GM21717 (cell line): ENCODE measurements around the gene SSTR4.

ENCODE experiments used
- ATAC-seq: cut with Tn5 transposase; IDR thresholded peaks from one replicate; pipeline ENCODE4 v1.9.1; 2021; ENCODE audit warnings: mild to moderate bottlenecking, moderate library complexity; ENCODE audit not compliant: unreplicated experiment

The SSTR4 gene

DNA sequence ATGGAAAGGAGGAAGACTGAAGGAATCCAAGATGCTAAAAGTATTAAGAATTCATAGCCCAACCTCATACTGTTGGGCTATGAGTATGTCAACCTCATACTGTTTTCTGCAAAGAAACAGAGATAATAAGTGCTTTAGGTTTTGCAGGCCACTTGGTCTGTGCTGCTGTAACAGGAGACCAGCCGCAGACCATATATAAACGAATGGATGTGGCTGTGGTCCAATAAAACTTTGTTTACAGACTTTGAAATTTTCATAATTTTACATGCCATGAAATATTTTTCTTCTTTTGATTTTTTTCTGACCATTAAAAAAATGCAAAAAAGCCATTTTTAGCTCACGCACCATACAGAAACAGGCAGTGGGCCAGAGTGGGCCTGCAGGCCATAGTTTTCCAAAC, 28.1 kb downstream of the SSTR4 start:
- no peak for ATAC-seq

DNA sequence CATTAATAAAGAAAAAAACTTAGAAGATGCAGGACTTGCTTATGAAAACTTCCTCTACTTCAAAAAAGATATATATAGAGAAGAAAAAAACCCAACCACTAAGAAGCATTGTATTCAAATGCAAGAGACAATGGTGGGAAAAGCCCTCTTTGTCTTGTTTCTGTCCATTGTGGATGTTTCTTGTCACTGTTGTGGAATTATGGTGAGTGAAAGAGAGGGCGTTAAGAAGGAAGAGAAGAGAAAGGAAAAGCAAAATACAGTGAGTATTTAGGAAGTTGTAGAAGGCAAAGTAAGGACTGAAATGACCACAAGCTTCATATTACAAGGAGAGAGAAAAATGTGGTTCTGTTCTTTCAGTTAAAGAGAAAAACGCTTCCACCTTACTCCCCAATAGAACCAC, 28.5 kb downstream of the SSTR4 start:
- ATAC-seq = no peak

DNA sequence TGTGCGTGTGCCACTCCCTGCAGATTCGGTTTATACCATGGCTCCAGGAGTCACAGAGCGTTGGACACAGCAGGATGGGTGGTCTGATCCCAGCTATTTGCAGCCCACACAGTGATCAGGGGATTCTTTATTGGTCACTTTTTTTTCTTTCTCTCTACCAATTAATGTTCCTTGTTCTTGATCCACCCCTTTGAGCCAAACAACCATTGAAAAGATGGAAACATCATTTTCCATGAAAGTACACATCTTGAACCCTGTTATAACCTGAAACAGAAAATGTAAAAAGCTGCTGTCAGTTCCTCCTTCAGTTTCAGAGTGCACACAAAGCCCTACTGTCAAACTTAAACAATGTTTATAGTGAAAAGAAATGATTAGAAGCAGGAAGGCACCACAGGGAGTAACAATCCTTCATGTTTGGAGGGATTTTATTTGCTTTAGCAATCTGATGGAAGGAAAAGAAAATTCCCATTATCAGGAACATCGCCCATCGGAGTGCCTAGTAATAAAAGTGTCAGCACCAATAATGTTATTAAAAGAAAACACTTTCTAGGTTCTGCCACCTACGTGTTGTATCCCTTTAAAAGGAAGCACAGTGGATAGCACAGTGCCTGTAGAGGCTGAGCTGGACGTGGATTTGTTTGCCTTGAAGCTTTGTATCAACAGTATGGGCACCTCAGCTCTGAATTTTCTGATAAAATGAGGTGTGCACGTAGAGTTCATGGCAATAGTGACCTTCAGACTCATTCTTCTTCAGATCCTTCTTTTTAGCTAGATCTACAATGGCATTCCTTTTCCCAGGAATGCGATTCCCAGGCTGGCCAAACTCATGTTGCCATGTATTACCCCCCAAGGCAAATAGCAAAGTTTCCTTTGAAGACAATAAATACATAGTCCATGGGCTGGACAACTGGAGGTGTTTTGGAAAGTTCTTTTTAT, 30.4 kb downstream of the SSTR4 start:
- no peak for ATAC-seq

DNA sequence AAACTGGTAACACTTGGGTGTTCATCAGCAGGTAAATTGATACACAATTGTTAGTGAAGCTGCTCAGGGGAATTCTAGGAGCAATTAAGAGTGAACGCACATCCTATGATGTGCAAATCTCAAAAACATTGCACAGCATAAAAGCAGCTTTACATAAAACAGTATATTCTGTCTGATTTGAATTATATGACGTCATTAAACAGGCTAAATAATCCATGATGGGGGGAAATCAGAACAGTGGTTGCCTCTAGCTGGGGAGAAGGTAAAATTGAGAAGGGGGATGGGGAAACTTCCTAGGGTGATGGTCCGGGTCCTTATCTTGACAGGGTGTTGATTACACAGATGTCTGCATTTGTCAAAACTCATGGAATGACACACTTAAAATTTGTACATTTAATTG, 31.7 kb downstream of the SSTR4 start:
- no peak for ATAC-seq

DNA sequence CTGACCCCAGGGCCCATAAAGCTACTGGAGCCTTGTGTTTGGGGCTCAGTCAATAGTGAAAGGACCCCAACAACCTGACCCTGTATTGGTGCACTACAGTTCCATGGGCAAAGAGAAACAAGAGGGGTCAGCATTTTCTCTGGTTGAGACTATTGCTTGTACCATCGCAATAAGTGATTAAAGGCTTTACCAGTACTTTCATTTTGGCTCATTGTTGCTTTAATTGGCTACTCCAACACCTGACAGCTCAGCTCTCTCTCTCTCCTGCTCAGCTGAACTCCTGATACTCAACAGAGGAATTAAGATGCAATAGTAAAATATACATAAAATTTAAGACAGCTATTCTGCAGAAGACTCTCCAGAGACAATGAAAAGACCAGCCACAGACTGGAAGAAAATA, 33.2 kb downstream of the SSTR4 start:
- ATAC-seq = no peak

DNA sequence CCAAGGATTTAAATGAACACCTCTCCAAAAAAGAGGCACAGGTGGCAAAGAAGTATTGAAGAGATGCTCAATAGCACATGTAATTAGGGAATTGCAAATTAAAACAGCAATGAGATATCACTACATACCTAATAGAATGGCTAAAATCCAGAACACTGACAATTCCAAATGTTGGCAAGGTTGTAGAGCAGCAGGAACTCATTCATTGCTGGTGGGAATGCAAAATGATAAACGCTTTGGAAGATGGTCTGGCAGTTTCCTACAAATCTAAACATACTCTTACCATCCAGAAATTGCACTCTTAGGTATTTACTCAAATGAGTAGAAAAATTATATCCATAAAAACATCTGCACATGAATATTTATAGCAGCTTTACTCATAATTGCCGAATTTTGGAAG, 34.0 kb downstream of the SSTR4 start:
- no peak for ATAC-seq

DNA sequence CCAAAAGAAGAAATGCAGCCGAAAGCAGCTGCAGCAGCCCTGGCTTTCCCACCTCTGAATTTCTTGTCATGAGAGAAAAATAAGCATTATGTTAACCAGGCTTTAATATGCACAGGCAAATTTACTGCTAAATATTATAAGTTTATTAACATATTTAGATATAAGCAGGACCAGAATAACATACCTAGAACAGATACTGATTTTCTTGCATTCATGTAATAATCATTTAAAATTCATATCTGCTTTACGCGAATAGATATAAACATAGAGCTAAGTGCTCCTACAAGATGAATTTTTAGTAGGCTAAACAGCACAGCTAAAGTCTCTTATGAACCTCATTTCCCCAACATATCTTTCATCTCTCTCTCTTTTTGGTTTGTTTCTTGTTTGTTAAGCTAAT, 36.3 kb downstream of the SSTR4 start:
- no peak for ATAC-seq

DNA sequence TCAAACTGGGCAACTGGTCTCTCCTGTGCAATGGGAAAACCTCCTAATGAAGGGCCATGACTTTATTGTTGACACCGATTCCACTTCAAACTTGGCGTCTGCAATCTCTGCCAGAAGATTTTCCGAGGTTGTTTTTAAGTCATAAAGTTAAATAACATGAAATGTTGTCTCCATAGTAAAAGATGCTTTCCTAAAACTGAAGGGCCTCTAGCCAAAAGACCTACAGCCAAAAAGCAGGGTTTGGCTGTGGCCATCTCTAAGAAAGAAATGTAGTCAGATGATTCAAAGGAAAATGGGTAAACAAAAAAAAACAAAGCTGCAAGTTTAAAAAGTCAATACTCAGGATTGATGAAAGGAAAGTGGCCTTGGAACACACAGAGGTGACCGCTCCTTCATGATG, 36.9 kb downstream of the SSTR4 start:
- ATAC-seq = no peak

DNA sequence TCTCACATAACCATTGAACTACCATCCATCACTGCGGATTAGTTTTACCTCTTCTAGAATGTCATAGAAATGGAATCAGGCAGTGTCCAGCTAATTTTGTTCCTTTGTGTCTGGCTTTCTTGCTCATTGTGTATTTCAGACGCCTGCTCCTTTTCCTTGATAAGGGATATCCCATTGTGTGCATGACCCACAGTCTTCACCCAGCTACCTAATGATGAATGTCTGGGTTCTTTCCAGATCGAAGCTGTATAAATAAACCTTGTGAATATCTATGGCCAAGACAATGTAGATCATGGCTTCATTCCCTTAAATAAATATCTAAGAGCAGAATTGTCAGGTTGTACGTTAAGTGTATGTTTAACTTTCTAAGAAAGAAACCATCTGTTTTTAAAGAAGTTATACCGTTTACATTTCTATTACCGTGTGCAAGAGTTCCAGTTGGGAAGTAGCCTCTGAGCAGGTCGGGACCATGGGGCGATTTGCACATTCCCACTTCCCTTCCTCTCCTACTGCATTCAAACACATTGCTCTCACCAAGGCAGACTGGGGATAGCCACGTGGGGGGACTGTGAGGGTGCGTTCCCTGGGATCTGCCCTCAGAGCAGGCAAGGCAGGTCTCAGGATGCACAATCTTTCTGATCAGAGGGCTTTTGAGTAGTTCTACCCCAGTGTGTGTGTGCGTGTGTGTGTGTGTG, 37.9 kb downstream of the SSTR4 start:
- no peak for ATAC-seq

DNA sequence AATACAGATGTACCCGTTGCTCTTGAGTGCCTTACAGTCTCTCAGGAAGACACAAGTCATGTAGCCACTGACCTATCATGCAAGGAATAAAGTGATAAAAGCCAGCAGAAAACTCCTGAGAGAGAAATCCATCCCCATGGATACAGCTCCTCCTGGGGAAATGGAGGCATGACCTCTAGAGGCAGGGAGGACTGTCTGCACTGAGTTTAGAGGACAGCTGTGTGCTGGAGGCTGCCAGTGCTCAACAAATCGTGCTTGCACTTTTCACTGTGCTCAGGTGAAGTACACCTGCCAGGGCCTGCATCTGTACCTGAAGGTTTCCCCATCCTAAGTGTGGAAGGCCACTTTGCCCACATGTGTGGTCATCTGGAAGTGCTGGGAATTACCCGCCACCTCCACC, 38.9 kb downstream of the SSTR4 start:
- ATAC-seq = no peak

DNA sequence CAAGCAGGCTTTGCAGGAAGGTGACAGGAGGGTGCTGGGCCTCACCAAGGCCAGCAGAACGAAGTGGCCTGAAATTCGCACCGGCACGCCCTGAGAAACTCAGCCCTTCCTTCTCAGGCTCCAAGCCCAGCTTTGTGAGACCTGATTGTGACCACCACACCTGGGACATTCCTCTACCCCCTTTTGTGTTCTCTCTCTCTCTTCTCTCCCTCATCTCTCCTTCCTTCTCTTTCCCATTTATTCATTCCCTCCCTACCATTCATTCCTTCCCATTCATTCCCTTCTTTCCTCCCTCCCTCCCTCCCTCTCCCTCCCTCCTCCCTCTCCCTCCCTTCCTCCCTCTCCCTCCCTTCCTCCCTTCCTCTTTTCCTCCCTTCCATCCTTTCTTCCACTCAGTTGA, 42.2 kb downstream of the SSTR4 start:
- ATAC-seq = no peak

DNA sequence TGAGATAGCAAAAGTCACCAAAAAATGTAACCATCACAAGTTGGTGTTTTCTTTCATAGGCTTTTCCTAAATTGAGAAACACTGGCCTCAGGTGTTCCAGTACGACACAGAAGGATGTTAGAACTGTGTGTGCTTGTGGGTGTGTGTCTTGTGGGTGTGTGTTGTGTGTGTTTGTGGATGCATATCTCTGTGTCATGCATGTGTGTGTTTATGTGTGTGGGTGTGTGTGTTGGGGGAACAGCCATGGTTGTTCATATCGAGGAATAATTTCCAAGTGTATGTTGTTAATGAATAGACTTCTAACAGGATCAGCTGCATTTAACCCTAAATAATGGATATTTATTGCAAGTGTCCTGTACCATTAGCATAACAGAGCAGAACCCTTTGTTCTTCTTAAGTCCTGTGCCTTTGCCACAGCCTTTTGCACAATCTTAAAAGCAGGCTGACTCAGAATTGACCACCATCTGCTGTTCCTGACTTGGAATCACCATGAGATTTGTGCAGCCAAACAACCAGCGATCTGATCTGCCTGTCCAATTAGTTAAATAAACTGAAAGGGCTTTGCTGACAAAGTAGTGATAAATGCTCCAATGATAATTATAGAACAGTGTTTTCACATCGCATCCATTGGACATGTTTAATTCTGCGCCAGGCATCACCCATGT, 43.4 kb downstream of the SSTR4 start:
- ATAC-seq = no peak

DNA sequence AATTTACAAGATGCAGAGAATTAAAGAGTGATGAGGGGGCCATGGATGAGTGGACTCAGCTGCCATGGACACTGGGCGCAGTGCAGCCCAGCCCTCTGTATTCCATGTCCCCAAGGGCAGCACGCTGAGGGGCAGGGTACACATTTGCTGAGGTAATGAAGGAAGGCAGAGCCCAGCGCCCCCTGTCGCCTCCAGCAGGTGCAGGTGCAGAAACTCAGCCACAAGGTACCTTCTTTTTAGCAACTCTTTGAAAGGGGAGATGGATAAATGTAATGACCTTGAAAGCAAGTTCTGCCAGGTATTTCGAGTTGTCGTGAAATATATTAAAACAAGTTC, 43.9 kb downstream of the SSTR4 start:
- ATAC-seq = no peak

DNA sequence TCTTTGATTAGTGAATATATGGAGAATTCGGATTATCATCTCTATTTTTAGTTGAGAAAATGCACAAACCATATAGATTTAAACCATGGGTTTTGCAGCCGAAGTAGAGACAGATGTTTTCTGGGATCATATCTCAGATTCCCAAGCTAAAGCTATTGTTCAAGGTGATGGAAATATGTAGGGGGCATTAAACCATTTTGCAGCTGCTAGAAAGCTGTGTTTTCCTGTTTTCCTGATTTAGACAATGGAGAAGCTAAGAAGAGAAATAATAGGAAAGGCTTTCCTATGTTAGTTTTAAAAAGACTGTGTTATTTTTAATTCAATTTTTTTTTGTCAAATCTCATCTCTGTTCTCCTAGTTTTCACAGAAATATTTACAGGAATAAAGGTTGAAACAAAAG, 44.8 kb downstream of the SSTR4 start:
- no peak for ATAC-seq

DNA sequence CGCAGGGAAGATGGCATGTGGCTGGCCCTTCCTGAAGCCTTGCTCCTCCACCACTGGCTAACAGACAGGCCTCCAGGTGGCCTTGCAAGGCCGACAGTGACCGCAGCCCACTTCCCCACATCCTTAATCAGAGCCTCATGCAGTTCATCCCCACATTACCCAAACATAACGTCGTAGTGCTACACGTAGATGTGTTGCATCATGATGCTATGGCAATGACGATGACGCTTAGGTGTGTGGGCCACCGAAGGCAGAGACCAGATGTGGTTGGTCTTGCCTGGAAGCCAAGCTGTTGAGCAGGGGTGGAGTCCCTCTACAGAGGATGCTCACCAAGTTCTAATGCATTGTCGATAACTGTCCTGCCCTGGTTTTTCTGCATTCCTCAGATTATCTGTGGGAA, 45.4 kb downstream of the SSTR4 start:
- ATAC-seq = no peak

DNA sequence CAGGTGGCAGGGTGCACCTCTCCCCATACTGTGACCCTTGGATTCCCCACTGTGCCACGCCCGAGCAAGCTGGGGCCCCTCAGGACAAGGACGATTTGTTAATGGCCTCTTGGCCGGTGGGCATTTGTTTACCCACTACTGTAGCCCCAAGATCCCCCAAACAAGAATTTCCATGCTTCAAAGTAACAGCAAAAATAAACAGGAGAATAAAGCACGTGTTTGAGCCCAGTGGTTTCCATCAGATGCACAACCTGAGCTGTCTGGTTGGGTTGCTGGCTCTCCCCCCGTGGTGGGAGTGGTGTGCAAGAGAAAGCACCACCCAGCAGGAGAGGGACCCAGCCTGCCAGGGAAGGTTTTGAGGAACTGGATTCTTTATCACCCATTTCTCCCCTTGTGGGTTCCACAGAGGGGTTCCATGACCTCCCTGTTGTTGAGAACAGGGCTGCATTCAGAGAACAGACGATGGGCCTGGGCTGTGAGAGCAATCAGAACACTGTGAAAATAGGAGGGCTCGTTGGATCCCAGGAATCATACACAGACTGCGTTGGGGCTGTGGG, 46.2 kb downstream of the SSTR4 start:
- ATAC-seq = no peak

DNA sequence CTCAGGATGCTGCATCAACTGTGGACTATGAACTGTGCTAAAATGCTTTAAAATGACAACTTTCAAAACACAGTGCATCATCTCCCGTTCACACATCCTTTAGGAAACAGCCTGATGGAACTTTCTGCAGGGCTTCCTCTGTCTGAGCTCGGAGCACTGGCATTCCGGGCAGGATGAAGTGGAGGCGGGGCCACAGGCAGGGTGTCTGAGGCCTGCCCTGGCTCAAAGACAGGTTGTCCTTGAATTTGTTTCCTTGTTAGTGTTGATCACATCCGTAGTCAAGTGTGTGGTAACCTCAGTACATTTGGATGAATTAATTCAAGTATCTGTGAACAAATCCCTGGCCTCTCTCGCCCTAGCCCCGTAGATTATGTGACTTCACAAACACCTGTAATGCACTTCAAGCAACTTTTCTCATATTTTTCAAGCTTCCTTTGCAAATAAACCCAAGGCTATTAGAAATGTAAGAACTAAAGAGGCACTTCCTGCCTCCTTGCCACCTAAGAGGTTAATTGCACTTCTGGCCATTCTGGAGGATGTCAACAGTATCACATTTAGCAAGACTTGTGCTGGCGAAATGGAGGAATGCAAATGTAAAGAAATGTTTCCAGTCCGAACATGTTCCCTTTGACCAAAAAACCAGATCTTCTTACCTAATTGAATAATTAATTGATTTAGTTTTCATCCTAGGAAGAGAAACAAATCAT, 47.9 kb downstream of the SSTR4 start:
- ATAC-seq = no peak

DNA sequence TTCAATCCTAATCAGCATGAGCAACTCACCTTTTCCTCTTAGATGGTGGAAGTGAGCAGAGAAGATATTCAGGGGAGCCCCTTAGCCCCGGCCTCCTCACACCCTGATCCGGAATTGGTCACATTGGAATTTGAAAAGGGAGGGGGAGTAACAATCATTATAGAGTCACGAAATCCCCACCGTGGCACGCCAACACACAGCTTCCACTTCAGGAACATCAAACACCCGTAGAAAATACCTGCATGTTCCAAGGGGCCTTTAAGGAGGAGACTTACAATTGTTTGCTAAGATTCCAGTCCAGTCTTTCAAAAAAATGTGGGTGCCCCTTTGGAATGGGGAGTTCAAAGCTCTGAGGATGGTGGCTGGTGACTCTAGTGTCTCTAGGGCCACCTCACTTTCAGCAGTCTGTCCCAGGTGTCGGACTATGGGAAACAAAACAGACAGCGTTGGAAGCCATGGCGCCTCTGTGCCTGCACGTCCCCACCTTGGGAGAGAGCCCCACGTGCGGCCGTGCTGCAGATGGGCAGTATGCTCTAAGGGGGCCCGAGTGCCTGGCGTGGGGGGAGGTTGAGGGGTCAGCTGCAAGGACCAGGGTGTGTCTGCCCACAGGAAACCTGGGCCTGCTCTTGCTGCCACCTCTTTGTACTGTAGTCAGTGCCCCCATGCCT, 48.6 kb downstream of the SSTR4 start:
- no peak for ATAC-seq

DNA sequence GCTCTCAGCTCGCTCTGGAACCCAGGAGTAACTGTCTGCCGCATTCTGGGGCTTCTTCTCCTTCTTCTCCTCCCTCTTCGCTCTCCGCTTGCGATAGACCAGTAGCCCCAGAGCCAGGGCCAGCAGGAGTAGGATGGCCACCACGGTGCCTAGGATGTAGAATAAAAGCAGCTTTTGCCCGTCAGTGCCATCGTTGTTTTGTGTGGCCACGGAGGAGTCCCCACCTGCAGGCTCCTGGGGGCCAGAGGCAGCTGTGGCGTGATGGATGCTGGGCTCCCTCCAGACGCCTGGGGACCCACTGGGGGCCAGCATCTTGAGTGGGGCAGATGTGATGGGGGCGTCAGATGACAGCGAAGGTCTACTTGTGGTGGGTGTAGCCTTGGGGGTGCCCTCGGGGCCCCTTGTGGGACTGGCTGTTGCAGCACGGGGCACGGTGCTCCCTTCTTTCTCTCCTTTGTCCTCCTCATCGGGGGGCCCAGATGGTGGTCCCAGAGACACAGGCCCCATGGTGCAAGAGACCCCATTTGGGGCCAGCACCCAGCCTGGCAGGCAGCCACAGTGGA, 49.3 kb downstream of the SSTR4 start:
- ATAC-seq = no peak

DNA sequence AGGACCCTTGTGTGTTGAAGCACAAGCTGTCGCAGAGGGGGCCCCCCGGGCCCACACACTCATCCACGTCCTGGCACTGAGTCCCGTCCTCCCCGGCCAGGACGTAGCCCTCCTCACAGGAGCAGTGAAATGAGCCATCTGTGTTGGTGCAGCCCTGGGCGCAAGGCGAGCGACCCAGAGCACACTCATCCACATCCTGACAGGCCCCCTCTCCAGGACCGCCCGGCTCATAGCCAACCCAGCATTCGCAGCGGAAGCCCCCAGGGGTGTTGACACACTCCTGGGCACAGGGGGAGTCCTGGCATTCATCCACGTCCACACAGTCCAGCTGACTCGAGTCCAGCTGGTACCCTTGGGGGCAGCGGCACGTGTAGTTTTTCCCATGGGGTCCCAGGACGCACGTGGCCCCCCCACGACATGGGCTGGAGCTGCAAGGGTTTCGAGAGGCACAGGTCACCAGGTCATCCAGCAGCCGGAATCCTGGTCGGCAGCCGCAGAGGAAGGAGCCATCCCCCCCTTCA, 49.8 kb downstream of the SSTR4 start:
- ATAC-seq = no peak
